Muscle of back (tissue), 11 donors: ENCODE measurements around the gene PPP1R9B. TPM values are rescaled to one million over a fixed set of nuclear protein-coding genes. Genes with fewer than 3 reads are reported as not detected.

Experiments
- DNase-seq, 3 donors: peaks; one replicate each; pipeline versions ENCODE4 v3.0.0 to v3.0.0-alpha.2; 2013
- polyA plus RNA-seq, 10 donors: library from polyadenylated mRNA; unstranded; fragments of 120-200 nt; gene quantifications; one replicate each; pipeline ENCODE4 v1.2.1, GENCODE V29; 2013; ENCODE audit not compliant: insufficient read length in 10 of 10

The PPP1R9B gene
- polyA plus RNA-seq, 10 donors = 32.0 to 56.5 (median 40.3) TPM

DNA sequence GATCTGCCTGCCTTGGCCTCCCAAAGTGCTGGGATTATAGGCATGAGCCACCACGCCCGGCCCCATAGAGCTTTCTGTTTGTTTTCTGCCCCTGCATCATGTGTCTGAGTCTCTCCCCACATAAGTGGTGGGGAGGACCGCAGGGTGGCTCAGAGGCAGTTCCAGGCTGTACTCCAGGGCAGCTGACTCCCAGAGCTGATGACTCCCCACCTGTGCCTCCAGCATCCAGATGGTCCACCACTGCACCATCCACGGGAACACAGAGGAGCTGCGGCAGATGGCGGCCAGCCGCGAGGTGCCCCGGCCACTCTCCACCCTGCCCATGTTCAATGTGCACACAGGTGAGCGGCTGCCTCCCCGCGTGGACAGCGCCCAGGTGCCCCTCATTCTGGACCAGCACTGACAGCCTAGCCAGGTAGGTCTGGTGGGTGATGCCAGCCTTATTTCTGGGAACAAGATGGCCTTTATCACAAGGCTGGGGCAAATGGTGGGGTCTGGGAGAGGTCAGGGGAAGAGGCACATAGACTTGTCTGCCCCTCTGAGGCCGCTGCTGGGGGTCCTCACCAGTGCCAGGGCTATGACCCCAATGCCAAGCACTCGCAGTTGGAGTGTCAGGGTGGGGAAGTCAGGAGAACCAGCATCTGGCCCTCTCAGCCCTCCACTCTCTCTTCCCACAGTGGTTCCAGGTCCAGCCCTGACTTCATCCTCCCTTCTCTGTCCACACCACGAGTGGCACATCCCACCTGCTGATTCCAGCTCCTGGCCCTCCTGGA lies 24.7 kb upstream of the PPP1R9B start:
- DNase-seq = no peak

DNA sequence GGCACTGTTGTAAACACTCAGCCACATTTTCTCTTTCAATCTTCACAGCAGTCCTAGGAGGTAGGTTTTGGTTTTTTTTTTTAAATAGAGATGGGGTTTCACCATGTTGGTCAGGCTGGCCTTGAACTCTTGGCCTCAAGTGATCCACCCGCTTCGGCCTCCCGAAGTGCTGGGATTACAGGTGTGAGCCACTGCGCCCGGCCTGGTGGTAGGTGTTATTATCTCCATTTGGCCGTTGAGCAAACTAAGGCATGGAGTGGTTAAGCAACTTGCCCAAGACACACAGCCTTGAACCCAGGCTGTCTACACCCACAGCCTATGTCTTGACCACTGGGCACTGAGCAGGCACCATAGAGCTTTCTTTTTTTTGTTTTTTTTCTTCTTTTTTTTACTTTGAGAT lies 24.0 kb upstream of the PPP1R9B start:
- no peak for DNase-seq

DNA sequence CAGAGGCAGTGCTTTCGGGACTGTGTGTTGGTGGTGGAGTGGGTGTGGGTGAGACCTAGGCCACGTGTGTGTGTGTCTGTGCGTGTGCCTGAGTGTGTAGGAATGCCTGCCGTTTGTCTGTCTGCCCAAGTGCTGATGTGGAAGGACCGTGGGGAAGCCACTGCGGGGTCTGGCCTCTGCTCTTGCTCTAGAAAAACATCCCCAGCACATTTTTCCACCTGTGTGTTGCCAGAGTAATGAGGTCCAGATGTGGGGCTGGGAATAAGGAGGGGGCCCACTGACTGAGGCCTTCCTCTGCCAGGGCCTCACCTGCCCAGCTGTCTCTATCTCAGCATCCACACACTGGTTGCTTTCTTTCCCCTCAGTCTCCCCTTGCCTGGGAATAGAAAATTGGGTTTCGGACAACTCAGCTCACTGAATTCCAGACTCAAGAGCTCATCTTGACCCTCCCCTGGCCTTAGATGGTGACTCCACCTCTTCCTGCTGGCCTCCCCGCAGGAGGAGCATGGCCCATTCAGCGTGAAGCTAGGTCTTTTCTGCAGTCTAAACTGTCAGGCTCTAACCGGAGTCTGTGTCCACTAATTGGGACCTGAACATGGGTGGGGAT lies 23.0 kb upstream of the PPP1R9B start:
- DNase-seq = peak; percentile 86 to 96 (median 91)

DNA sequence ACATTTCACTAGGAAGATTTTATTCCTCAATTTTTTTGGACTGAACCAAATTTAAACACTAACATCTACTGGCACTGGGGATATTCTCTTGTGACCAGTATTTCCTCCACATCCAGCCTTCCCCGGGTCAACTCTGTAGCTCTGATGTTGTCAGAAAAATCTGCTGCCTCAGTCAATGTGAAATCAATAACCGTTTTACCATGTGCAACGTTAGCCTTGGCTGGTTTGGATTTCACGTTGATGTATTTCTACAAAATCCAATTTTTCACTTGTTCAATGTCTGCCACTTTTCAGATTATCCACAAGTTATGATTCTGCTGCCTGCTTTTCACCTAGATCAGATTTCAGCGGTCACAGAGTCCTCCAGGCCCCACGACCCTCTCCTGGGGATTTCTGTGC lies 22.5 kb upstream of the PPP1R9B start:
- DNase-seq = peak in 1 of 3 donors; percentile 81

DNA sequence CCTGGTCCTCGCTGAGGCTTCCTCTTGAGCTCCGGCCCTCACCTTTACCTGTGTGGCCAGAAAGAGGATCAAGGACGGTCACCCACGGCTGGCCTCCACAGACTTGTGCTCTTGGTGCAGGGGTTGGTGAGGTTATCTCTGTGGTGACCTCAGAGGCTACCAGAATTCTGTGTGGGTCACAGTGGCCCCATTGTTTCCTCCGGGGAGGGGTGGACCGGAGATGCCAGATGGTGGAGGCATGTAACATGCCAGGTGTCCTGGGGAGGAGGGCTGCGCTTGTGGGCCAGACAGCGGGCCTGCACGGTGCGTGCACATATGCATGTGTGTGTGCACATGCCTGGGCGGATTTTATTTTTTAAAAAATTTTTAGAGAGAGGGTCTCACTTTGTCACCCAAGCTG lies 21.7 kb upstream of the PPP1R9B start:
- DNase-seq = no peak

DNA sequence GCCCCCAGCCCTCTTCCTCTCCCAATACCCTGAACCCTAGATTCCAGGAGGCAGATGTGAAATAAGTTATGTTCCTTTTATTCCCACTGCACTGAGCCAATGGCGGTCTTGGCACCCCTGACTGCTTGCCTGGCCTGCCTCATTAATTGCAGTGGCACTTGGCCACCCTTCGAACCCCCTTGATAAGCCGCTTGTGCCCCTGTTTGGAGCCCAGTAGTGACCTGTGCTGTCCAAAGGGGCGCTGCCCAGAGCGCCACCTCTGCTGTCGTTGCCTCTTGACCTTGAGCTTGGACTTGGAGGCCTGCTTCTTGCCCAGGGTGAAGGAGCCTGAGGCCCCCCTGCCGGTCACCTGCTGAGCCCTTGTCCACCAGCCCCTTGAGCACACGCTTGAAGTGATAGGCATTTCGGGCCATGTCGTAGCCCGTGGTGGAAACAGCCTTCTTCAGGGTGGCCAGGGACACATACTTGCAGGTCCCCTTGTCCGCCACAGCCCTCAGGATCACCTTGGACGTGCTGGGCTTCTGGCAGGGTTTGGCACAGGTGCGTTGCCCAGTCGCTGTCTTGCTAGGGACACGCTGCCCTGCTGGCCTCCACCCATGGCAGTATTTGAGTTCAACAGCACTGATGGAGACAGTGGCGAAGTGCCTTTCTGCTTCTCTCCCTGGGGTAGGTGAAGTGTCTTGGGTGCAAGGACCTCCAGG lies 21.0 kb upstream of the PPP1R9B start:
- DNase-seq = no peak

DNA sequence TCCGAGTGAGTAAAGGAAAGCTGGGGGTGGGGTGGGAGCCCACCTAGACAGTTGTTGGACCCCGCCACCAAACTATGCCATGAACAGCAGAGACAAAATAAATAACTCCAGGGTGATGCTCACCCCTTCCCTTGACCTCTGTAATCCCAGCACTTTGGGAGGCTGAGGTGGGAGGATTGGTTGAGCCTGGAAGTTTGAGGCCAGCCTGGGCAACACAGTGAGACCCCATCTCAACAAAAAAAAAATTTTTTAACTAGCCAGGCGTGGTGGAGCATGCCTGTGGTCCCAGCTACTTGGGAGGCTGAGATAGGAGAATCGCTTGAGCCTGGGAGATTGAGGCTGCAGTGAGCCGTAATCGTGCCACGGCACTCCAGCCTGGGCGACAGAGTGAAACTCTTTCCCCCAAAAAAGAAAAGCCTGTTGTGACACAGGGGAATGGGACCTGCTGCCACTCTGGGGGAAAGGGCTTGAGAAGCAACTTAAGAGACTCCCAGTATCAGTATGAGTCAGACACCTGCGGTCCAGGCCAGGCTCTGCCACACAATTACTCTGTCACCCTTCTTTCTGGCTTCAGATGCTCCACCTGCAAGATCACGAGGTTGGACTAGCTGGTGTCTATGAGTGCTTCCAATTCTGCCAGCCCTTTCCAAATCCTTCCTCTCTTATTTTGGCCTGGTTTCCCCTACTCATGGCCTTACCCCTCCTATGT lies 20.3 kb upstream of the PPP1R9B start:
- DNase-seq = no peak

DNA sequence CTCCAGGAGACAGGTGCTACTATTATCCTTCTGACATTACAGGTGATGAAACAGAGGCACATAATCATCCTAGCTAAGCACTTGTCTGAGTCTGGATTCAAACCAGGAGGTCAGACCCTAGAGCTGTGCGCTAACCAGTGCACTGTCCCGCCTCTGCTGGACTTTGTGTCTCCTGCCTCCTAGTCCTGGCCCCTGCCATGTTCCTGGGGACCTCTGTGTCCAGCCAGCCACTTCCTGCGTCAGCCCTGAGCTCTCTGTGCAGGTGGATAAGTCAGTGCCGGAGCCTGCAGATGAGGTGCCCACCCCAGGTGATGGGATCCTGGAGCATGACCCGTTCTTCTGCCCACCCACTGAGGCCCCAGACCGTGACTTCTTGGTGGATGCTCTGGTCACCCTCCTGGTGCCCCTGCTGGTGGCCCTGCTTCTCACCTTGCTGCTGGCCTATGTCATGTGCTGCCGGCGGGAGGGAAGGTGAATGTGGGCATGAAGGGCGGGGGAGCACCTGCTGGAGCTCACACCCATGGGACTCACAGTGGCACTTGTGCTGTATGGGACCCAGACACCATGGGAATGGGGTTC lies 19.5 kb upstream of the PPP1R9B start:
- no peak for DNase-seq

DNA sequence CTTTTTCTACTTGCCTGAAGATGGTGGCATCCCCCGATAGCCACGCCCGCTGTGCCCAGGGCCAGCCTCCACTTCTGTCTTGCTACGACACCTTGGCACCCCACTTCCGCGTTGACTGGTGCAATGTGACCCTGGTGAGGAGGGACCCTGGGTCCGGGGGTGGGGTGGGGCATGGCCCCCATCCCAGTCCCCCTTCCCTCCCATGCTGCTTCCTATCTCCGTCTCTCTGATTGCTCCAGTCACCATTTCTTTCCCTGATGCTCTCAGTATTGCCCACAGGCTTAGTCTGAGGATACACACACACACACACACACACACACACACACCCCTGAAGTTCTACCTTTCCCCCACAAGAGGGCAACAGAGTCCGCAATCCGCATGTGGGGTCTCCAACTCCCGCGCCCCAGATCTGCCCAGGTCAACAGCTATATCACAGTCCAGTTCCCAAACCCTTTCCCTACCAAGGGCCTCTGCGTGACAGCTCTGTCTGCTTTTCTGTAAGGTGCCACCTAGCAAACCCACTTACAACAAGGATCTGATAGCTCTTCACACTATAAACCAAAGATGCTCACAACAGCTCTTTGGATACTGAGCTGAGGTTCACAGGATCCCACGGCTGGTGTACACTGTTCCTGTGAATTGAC lies 18.8 kb upstream of the PPP1R9B start:
- peak; percentile 62 to 89 (median 71) for DNase-seq

DNA sequence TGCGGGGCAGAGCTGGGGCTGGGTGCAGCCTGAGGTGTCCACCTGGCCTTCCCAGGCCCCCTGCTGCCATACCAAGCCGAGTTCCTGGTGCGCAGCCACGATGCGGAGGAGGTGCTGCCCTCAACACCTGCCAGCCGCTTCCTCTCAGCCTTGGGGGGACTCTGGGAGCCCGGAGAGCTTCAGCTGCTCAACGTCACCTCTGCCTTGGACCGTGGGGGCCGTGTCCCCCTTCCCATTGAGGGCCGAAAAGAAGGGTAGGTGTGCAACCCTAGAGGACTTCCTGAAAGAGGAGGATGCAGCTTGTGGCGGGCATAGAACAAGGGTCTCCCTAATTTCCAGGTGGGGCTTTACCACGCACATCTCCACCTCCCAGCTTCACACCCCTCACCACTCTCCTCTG lies 17.8 kb upstream of the PPP1R9B start:
- DNase-seq = no peak

DNA sequence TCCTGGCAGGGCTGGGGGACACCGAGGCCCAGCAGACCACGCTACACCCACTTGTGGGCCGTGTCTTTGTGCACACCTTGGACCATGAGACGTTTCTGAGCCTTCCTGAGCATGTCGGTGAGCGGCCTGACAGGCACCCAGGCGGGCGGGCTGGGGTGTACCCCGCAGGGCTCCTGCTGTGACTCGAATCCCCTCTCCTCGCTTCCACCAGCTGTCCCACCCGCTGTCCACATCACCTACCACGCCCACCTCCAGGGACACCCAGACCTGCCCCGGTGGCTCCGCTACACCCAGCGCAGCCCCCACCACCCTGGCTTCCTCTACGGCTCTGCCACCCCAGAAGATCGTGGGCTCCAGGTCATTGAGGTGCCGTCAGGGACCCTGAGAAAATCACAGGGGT lies 16.9 kb upstream of the PPP1R9B start:
- no peak for DNase-seq

DNA sequence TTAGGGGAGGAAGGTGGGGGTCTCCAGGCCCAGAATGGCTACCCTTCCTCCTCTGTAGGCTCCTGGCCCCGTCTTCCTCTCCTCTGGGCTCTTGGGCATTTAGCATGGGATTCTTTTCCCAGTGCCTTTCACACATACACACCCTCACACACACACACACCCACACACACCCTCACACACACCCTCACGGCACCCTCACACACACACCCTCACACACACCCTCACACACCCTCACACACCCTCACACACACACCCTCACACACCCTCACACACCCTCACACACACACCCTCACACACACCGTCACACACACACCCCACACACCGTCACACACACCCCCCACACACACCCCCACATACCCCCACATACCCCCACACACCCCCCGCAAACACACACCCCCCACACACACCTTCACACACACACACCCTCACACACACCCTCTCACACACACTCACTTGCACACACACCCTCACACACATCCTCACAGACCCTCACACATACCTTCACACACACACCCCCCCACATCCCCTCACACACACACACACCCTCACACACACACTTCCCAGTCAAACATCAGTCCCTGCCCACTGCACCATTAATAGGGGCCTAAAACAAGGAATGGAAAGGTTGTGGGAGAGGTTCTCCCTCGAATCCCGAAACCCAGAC lies 16.2 kb upstream of the PPP1R9B start:
- no peak for DNase-seq

DNA sequence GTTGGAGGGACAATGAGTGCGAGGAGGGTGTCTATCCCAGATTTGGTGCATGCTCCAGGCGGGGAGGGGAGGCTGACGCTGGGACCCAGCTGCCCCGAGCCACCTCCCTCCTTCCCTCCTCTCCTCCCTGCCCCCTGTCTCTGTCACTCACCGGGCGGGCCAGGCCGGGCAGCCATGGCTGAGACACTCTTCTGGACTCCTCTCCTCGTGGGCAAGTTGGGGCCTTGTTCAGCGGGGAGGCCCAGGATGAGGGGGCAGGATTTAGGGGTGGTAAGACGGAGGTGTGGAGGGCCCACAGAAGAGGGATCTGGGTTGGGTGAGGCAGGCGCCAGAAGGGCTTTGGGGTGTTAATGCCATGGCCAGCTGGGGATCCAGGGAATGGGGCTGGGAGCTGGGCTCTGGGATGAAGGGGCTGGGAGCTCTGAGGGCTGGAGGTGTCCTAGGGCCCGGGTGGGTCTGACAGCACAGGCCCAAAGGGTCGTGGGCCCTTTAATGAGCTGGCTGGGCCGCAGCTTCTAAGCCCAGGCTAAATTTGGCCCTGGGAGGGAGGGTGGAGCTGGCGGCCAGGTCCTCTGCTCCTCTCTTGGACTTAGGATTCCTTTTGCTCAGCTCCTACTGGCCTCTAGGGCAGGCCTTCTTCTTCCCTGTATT lies 15.5 kb upstream of the PPP1R9B start, which contains the start of gene SGCA:
TSS of gene SGCA (plus strand) at position 139 of the 651 bp plus-strand sequence. CDS start at position 175, 36 bp downstream.
- DNase-seq = peak in 2 of 3 donors; percentile 53 to 73

DNA sequence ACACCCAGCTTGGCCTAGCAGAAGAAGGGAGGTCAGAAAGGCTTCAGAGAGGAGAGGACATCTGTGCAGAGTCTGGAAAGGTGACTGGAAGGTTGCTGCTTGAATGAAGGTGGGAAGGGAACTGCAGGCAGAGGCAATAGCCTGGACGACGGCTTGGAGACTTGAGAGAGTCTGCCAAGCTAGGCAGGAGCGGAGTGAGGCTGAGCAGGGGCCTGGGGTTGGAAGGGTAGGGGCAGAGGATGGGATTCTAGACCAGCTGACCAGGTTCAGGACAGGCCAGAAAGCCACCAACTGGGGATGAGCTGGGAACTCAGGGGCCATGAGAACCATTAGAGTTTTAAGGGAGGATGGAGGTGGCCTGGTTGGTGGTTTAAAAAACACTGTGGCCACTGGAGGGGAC lies 15.0 kb upstream of the PPP1R9B start:
- no peak for DNase-seq

DNA sequence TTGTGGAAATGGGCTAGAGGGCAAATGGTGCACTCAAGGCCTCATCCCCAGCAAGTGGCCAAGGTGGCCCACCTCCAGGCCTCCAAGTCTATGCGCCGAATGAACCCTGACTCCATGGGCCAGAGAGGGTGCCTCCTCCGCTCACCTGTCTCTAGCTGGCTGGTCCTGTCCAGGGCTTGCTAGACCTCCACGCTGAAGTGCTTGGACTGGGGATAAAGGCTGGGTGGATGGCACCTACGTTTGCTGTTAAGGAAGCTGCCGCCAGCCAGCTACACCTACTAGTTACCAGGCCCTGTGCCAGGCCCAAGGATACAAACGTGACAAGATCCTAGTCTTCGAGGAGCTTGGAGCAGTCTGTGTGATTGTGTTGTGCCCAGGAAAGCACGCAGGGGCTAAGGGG lies 14.6 kb upstream of the PPP1R9B start:
- no peak for DNase-seq

DNA sequence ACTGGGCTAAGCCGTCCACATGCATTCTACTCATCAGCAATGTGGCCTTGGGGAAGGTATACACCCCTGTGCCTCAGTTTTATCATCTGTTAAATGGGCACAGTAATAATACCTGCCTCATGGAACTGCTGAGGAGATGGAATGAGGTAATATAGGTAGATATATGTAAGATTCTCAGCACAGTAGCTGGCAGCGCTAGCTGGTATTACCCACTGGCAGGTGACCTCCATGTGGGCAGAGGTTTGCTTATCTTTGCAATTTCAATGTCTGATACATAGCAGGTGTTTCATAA lies 14.2 kb upstream of the PPP1R9B start:
- DNase-seq = no peak

DNA sequence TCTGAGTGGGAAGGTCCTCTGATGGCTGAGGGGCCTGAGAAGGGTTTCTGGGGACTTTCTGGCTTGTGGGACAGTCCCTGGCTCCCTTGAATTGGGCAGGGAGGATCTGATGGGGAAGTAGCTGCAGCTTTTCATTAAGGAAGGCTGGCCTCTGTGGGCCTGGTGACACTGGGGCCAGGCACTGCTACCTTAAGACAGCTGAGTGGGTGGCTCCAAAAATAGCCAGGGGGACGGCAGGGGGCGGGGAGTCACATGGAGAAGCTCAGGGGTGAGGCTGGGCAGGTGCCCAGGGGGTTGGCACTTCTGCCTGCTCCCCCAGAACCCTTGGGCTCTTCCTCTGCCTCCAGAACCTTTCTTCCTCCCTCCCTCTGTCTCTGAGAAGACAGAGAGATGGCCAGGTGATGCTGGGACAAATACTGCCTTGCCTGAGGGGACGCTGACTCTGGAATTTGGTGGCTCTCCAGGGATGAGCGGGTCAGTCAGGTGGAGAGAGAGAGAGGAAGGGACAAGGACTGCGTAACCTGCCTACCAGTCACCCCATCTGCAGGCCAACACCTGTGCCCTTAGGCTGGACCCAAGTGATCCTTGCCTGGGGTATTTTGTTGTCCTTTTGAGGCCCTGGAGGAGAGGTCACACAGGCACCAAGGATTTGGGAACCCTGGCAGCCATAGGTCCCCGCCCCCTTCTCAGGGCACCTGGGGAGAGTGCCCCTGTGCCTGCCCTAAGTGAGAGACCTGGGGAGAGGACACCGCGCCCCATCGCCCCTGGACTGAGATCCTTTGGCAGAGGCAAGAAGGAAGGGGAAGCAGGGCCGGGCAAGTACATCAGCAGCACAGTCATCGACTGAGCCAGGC lies 13.6 kb upstream of the PPP1R9B start:
- no peak for DNase-seq

DNA sequence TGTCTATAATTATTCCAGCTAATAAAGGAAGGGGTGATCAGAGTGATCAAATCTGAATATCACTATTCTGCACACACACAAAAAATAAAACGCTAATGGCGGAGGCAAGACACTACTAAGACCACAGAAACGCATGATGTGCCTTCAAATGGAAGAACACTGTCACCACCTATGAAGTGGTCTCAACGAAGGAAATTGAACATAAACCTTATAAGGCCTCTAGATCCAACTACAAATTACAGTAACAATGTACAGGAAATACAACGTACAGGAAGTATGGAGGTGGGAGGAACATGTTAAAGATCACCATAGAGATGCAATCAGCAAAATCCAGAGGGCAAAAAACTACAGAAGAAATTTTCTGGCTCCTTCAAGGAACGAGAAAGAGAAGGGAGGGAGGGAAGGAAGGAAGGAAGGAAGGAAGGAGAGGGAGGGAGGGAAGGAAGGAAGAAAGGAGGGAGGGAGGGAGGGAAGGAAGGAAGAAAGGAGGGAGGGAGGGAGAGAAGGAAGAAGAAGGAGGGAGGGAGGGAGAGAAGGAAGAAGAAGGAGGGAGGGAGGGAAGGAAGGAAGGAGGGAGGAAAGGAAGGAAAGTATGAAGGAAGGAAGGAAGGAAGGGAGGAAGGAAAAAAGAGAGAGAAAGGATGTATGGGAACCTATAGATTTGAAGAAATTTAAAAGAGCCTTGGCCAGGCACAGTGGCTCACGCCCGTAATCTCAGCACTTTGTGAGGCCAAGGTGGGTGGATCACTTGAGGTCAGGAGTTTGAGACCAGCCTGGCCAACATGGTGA lies 12.2 kb upstream of the PPP1R9B start:
- DNase-seq = no peak

DNA sequence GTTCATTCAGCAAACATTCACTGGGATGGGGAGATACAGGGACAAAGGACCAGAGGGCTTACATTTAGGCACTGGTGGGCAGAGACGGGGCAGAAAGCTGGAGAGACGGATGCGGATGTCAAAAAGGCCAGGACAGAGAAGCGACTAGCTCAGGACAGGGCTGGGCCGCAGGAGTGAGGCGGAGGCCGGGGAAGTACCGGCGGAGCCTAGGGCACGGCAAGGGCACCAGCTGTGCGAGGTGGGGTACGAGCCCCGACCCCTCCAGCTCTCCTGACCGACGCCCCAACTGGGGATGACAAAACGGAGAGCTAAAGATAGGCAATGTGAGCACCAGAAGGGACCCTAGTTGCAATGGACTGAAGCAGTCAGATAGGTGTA lies 11.4 kb upstream of the PPP1R9B start:
- no peak for DNase-seq
